SH-SY5Y (cell line): Measurements from ENCODE around the gene ZG16B.

ENCODE experiments used
- GATA2 ChIP-seq: IDR thresholded peaks from 2 replicates; pipeline ENCODE4 v1.6.1; 2011; ENCODE audit warnings: mild to moderate bottlenecking, low read depth, low read length
- GATA3 ChIP-seq: IDR thresholded peaks from 2 replicates; pipeline ENCODE4 v1.6.1; 2011; ENCODE audit warnings: low read depth, mild to moderate bottlenecking, low read length, moderate library complexity

DNA sequence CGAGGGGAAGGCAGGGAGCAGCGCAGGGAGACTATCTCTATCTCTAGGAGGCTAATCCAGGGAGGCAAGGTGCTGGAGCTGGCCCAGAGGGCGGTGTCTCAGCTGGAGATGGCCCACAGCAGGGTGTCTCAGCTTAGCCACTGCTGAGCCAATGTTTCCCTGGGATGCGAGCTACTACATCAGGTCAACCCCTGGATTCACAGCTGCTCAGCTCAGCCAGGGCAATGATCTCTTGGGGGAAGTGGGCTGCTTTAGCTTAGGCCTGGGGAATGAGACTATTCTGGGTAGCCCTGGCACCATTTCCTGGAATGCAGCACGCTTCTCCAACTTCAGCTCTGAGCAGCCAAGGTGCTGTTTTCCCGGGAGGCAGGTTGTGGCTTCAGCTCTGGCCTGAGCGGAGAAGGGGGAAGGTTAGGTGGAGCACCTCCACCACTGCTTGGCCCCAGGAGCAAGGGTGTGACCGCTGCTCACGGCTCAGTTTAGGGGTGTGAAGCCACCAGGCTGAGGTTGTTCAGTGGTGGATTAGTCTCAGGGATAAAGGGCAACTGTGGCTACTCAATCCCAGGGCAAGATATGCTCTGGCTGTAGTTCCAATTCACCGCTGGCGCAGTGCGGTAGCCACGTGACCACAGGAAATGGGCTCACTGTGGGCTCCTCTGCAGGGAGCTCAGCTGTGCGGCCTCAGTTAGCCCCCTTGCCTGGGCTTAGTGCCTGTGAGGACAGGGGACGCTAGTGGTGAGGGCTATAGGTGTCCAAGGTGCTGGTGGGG is 18.2 kb upstream of the ZG16B start:
- TF ChIP-seq GATA3 (no peak), GATA2 (no peak)
